T-cell (primary cell): ENCODE measurements around the gene PIKFYVE. TPM values are rescaled to one million over a fixed set of nuclear protein-coding genes. Genes with fewer than 3 reads are reported as not detected.
A peak's percentile ranks its signal among the peaks of the same experiment; 100 is the strongest.

Experiments used
- ATAC-seq, 4 experiments: fragments of 200-7000 bp in 3 of 4; fragments of 150-1000 bp in 1 of 4; cut with Tn5 transposase; replicated peaks in 1 of 4; 1 replicate in 3 of 4; 2 replicates in 1 of 4; pipeline ENCODE4 v1.10.0; 2021; ENCODE audit warnings: moderate library complexity in 3 of 4, mild to moderate bottlenecking in 2 of 4, moderate number of reproducible peaks in 1 of 4
- CTCF ChIA-PET, 2 donors: fragments of 300-600 bp; sonication (Branson Sonifier 250); formaldehyde crosslinking; loops; one replicate each; lab custom pipeline; 2022; ENCODE audit warnings: antibody characterized with exemption in 2 of 2; lab: Charles Lee
- POLR2A ChIA-PET, 2 donors: fragments of 300-600 bp; sonication (Branson Sonifier 250); formaldehyde crosslinking; loops; one replicate each; lab custom pipeline; 2022; ENCODE audit warnings: antibody characterized with exemption in 2 of 2; lab: Charles Lee
- DNase-seq, 35 experiments: peaks; one replicate each; pipeline versions ENCODE4 v3.0.0 to v3.0.0-alpha.2; 2013 to 2023
- H3K27ac ChIP-seq: one replicate; pipeline ENCODE4 v1.5.1; 2013; ENCODE audit warnings: low read length
- H3K27me3 ChIP-seq, 2 experiments: replicated peaks in 1 of 2; 1 replicate in 1 of 2; 2 replicates in 1 of 2; pipeline versions ENCODE4 v1.6.1 to v1.7.0; 2013; ENCODE audit warnings: low read length in 1 of 2, mixed read lengths in 1 of 2; ENCODE audit not compliant: control insufficient read depth in 2 of 2, insufficient read depth in 2 of 2; ENCODE audit errors: extremely low read depth in 1 of 2
- H3K36me3 ChIP-seq, 2 donors: 1 replicate in 1 of 2; 2 replicates in 1 of 2; pipeline versions ENCODE4 v1.6.1 to v1.7.0; 2013; ENCODE audit warnings: low read length in 1 of 2; ENCODE audit not compliant: control insufficient read depth in 2 of 2, insufficient read depth in 1 of 2; ENCODE audit errors: extremely low read depth in 1 of 2
- H3K4me1 ChIP-seq, 2 experiments: 1 replicate in 1 of 2; 2 replicates in 1 of 2; pipeline versions ENCODE4 v1.6.1 to v1.7.0; 2013; ENCODE audit warnings: low read length in 2 of 2, mixed read lengths in 1 of 2; ENCODE audit not compliant: insufficient read depth in 2 of 2, control insufficient read depth in 1 of 2; ENCODE audit errors: extremely low read depth in 1 of 2
- H3K4me3 ChIP-seq, 2 donors: 1 replicate in 1 of 2; 2 replicates in 1 of 2; pipeline versions ENCODE4 v1.5.1 to v1.7.0; 2013; ENCODE audit warnings: mild to moderate bottlenecking in 2 of 2, low read length in 1 of 2, moderate library complexity in 1 of 2; ENCODE audit not compliant: control insufficient read depth in 1 of 2; ENCODE audit errors: extremely low read depth in 1 of 2
- H3K9me3 ChIP-seq: 2 replicates; pipeline ENCODE4 v1.7.0; 2013
- H3K27ac Mint-ChIP-seq, 2 donors: one replicate each; pipeline ENCODE4 v1.8.0; 2020 to 2021; ENCODE audit warnings: mild to moderate bottlenecking in 2 of 2, mixed read lengths in 2 of 2
- H3K27me3 Mint-ChIP-seq, 2 donors: one replicate each; pipeline ENCODE4 v1.8.0; 2021 to 2022; ENCODE audit warnings: mixed read lengths in 2 of 2
- H3K36me3 Mint-ChIP-seq: one replicate; pipeline ENCODE4 v1.8.0; 2021; ENCODE audit warnings: mixed read lengths
- H3K4me1 Mint-ChIP-seq, 3 donors: one replicate each; pipeline ENCODE4 v1.8.0; 2020 to 2022; ENCODE audit warnings: mixed read lengths in 3 of 3, mild to moderate bottlenecking in 1 of 3
- H3K4me3 Mint-ChIP-seq, 3 donors: one replicate each; pipeline ENCODE4 v1.8.0; 2020 to 2022; ENCODE audit warnings: mild to moderate bottlenecking in 3 of 3, mixed read lengths in 3 of 3, moderate library complexity in 3 of 3
- H3K9me3 Mint-ChIP-seq, 3 donors: one replicate each; pipeline ENCODE4 v1.8.0; 2020 to 2022; ENCODE audit warnings: mixed read lengths in 3 of 3
- WGBS: methylation state at CpG from one replicate; pipeline ENCODE4 v1.1.5; 2013; ENCODE audit warnings: missing lambda C conversion rate; ENCODE audit not compliant: insufficient coverage; 5-methylcytosine and 5-hydroxymethylcytosine counted together
- total RNA-seq, 35 experiments: library from RNA in 6 of 35; stranded (reverse) in 6 of 35; fragments of 120-200 nt in 1 of 35; gene quantifications; one replicate each; pipeline versions ENCODE4 v1.2.1 to v1.2.4 and lab custom pipeline; 2013 to 2026

PIKFYVE gene
- total RNA-seq, 5 donors from 2014 or later (not counting 1 experiment from before 2014, with no cell fraction given): 35.3 to 42.6 (median 38.6) TPM

DNA sequence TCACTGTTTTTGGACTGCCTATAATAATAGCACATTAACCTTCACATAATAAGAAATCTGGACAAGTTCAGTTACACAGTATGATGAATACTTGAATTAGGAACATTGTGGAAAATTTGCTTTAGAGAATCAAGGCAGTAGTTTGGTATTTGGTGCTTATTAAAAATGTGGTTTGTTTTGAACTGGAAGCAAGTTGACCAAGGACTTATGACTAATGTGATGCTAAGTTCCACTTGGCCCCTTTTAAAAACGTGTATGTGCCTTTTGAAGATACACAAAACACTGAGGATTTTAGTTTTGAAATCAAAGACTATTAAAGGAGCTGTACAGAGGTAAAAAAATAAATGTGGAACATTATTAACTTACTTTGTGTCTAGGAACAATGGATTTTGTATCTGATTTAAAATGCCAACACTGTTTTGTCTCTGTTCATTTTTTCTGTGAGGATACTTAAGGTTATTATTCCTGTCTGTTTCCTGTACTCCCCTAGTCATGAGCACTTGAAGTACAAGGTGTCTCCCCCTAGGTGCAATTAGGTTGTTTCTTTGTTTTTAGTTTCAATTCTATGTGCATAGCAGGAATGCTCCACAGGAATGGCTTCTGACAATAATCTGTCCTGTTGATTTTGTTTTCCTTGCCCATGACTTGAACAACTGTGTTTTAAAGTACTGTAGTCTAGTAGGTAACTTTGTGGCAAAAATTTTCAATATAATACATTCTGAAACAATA lies 91.0 kb downstream of the PIKFYVE start:
- no peaks in the 10 kb centered on the region for H3K27me3 Mint-ChIP-seq
- ChIA-PET CTCF (interaction anchor here in 1 of 2 donors (0.8 kb wide), 1 partner anchor 17 kb away, joined by 4 read pairs; no protein-coding TSS in a partner anchor), POLR2A (no interaction called here)
- H3K27ac Mint-ChIP-seq: peak overlapping the region; percentile 46 to 59
- Histone ChIP-seq H3K4me1 (no peaks in the 10 kb centered on the region), H3K27me3 (no peaks in the 10 kb centered on the region), H3K4me3 (no peak overlapping the region), H3K36me3 (peaks cover 0 to 32% of the 10 kb centered on the region in 2 donors), H3K27ac (peak overlapping the region; percentile 10), H3K9me3 (no peaks in the 10 kb centered on the region)
- H3K36me3 Mint-ChIP-seq: peaks cover 39% of the 10 kb centered on the region
- no peaks in the 10 kb centered on the region for H3K9me3 Mint-ChIP-seq
- H3K4me3 Mint-ChIP-seq: no peak overlapping the region
- DNase-seq: no peak
- ATAC-seq: no peak
- no CpG with 5 or more reads among the region's 1 CpG for WGBS
- H3K4me1 Mint-ChIP-seq: peaks cover 0 to 6% (median 3%) of the 10 kb centered on the region in 3 donors

DNA sequence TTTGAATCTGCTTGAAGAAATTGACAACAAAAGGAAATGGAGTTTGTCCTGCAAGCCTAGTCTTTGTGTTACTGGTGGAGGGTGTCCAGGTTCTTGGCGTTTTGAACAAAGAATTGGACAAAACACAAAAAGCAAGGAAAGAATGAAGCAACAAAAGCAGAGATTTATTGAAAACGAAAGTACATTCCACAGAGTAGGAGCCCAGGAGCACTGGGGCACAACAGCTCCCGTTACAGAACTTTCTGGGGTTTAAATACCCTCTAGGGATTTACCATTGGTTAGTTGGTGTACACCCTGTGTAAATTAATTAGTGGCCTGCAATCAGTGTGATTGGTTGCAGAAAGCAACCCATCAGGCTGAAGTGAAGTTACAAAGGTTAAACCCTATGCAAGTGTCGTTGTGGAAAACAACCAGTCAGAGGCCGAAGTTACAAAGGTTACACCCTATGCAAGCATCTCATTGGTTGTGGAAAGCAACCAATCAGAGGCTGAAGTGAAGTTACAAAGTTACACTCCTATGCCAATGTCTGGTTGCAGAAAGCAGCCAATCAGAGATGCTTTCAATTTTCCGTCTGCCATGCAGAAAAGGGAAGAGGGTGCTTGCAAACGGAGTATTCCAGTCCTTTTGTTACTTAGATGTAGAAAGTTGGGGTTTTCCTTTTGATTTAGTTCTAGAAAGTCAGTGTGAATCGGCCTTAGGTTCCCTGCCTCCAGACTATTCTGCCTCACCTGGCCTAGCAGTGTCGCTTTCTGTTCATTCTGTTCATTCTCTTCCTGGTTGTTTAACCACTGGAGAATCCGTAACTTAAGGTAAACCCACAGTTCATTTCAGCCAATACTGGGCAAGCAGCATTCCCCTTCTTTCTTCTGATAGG lies 92.9 kb downstream of the PIKFYVE start:
- H3K27me3 Mint-ChIP-seq: no peaks in the 10 kb centered on the region
- DNase-seq: no peak
- no peak overlapping the region for H3K4me3 Mint-ChIP-seq
- H3K9me3 Mint-ChIP-seq: no peaks in the 10 kb centered on the region
- no peak for ATAC-seq
- no peaks in the 10 kb centered on the region for H3K9me3 ChIP-seq
- CTCF ChIA-PET: no interaction called here
- H3K36me3 ChIP-seq: peaks cover 0 to 13% of the 10 kb centered on the region in 2 donors
- whole genome bisulfite sequencing: 96% methylated on average over 6 of the region's 10 CpGs
- H3K36me3 Mint-ChIP-seq: peaks cover 23% of the 10 kb centered on the region
- peaks cover 0 to 12% (median 10%) of the 10 kb centered on the region in 3 donors for H3K4me1 Mint-ChIP-seq
- H3K4me3 ChIP-seq: no peak overlapping the region
- no peak overlapping the region for H3K27ac Mint-ChIP-seq
- POLR2A ChIA-PET: interaction anchor here in 1 of 2 donors (0.6 kb wide), 1 partner anchor 1139 kb away, joined by 5 read pairs; no protein-coding TSS in a partner anchor
- H3K27ac ChIP-seq: no peak overlapping the region
- H3K27me3 ChIP-seq: no peaks in the 10 kb centered on the region
- H3K4me1 ChIP-seq: no peaks in the 10 kb centered on the region

DNA sequence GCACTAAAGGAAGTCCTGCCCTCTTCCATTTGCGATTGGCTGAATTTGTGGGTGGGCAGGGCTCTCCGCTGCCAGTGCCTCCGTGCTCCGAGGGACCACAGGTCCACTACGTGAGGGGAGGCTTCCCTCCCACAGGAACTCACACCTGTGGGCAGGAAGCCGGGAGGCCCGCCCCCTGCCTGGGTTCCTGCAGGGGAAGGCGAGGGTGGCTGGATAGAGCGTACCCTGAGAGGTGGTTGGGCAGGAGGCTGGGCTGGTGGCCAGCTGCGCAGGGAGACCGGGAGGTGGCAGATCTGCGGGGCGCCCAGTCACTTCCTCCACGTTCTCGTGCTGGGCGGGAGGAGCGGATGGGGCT lies 93.6 kb downstream of the PIKFYVE start:
- ChIA-PET POLR2A (no interaction called here), CTCF (no interaction called here)
- H3K9me3 ChIP-seq: no peaks in the 10 kb centered on the region
- Mint-ChIP-seq H3K27me3 (no peaks in the 10 kb centered on the region), H3K27ac (no peak overlapping the region), H3K4me1 (peaks cover 0 to 12% (median 10%) of the 10 kb centered on the region in 3 donors), H3K9me3 (no peaks in the 10 kb centered on the region), H3K36me3 (peaks cover 18% of the 10 kb centered on the region), H3K4me3 (peak overlapping the region in 1 of 3 donors; percentile 24)
- 55% methylated on average over 5 of the region's 17 CpGs for WGBS
- H3K27me3 ChIP-seq: no peaks in the 10 kb centered on the region
- no peak overlapping the region for H3K27ac ChIP-seq
- peaks cover 0 to 13% of the 10 kb centered on the region in 2 donors for H3K36me3 ChIP-seq
- peak overlapping the region in 1 of 2 donors; percentile 9 for H3K4me3 ChIP-seq
- peak in 5 of 35 experiments; percentile 2 to 14 (median 10) for DNase-seq
- H3K4me1 ChIP-seq: no peaks in the 10 kb centered on the region
- ATAC-seq: peak in 3 of 4 experiments; percentile 24 to 42 (median 29)

DNA sequence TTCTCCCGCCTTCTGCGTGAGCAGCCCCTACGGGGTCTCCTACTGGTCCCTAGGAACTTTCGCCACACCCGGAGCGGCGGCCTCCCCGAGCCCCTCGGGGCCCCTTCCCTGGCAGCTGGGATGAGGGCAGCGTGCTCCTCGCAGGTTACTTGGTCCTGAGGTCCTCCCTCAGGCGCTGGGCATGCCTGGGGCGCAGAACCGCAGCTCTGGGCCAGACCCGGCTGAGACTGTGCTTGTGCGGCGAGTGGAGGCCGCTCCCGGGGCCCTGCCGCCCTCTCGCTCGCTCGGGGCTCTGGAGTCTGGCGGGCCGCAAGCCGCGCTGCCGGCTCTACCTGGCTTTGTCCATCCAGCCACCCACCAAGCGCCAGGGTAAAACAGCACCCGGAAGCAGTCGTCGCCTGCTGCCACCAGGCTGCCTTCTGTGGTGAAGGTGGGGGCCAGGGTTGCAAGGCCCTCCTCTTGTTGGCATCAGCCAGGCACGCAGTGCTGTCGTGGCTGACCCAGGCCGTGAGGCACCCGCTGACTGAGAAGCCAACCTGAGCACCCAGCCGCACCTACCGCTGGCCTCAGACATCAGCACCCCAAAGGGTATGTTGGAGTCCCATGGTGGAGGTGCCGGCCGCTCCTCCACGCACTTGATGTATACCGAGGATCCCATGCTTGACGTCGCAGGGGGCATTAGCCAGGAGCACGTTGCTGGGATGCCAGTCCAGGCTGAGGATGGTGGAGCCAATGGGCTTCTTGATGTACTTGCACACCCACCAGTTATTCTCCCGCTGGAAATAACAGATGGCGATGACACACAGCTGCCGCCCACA lies 94.4 kb downstream of the PIKFYVE start:
- CTCF ChIA-PET: no interaction called here

DNA sequence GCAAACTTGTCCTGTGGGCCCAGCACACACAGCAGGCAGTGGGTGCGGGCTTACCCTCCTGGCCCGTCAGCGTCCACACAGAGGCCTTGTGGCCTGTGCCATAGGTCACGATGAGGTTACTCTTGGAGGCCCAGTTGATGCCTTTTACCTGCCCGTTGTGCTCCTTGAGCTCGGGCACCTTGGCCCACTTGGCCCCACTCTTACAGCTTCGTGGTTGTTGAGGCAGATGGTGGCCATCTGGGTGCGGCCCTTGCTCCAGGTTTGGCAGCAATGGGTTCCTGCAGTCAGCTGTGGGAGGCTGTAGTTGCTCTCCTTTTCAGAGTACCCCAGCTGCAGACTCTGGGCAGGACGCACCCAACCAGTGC lies 95.0 kb downstream of the PIKFYVE start:
- CTCF ChIA-PET: no interaction called here
- Histone ChIP-seq H3K9me3 (no peaks in the 10 kb centered on the region), H3K27ac (no peak overlapping the region), H3K27me3 (no peaks in the 10 kb centered on the region), H3K4me3 (no peak overlapping the region), H3K4me1 (no peaks in the 10 kb centered on the region), H3K36me3 (peaks cover 0 to 4% of the 10 kb centered on the region in 2 donors)
- WGBS: 91% methylated on average over 8 of the region's 9 CpGs
- peaks cover 10% of the 10 kb centered on the region for H3K36me3 Mint-ChIP-seq
- no peaks in the 10 kb centered on the region for H3K27me3 Mint-ChIP-seq
- no peak overlapping the region for H3K4me3 Mint-ChIP-seq
- H3K4me1 Mint-ChIP-seq: peaks cover 0 to 12% (median 10%) of the 10 kb centered on the region in 3 donors
- H3K9me3 Mint-ChIP-seq: peaks cover 5 to 8% (median 5%) of the 10 kb centered on the region in 3 donors
- POLR2A ChIA-PET: no interaction called here
- no peak for DNase-seq
- H3K27ac Mint-ChIP-seq: no peak overlapping the region
- no peak for ATAC-seq

More for the DNA sequence above, 94.4 kb downstream of the PIKFYVE start:
- H3K27ac Mint-ChIP-seq: no peak overlapping the region
- H3K4me1 Mint-ChIP-seq: peaks cover 0 to 12% (median 10%) of the 10 kb centered on the region in 3 donors
- peaks cover 5 to 6% (median 5%) of the 10 kb centered on the region in 3 donors for H3K9me3 Mint-ChIP-seq
- Histone ChIP-seq H3K27me3 (no peaks in the 10 kb centered on the region), H3K9me3 (no peaks in the 10 kb centered on the region), H3K36me3 (peaks cover 0 to 4% of the 10 kb centered on the region in 2 donors), H3K4me1 (no peaks in the 10 kb centered on the region), H3K27ac (no peak overlapping the region), H3K4me3 (no peak overlapping the region)
- H3K27me3 Mint-ChIP-seq: no peaks in the 10 kb centered on the region
- H3K36me3 Mint-ChIP-seq: peaks cover 13% of the 10 kb centered on the region
- DNase-seq (no peak), ATAC-seq (peak in 1 of 4 experiments; percentile 13)
- WGBS: 93% methylated on average over 48 of the region's 48 CpGs
- H3K4me3 Mint-ChIP-seq: no peak overlapping the region
- POLR2A ChIA-PET: no interaction called here
